ENCODE data around the gene PRKCG.

- no peak for TF ChIP-seq CTCF (IDR thresholded peaks at IDR 0.05; ENCODE audit: poor library complexity)
- no peak for TF ChIP-seq EZH2 (IDR thresholded peaks at IDR 0.05; ENCODE audit: borderline replicate concordance)
These were observed 13.7 kb upstream of the PRKCG start for GRCh38 chr19:53868091-53868891.

All from hepatocyte (in vitro differentiated cells).